ENCODE measurements around the gene EZH2.

Gene EZH2

GRCh38 chr7:148831782-148832181 lies 52.3 kb downstream of the EZH2 start:
- no peak overlapping the region for H3K4me3 ChIP-seq (replicated peaks; ENCODE audit: low read depth, low read length)
- peak; percentile 17 for DNase-seq (ENCODE audit: low read depth)
- TF ChIP-seq, protein P1, sequence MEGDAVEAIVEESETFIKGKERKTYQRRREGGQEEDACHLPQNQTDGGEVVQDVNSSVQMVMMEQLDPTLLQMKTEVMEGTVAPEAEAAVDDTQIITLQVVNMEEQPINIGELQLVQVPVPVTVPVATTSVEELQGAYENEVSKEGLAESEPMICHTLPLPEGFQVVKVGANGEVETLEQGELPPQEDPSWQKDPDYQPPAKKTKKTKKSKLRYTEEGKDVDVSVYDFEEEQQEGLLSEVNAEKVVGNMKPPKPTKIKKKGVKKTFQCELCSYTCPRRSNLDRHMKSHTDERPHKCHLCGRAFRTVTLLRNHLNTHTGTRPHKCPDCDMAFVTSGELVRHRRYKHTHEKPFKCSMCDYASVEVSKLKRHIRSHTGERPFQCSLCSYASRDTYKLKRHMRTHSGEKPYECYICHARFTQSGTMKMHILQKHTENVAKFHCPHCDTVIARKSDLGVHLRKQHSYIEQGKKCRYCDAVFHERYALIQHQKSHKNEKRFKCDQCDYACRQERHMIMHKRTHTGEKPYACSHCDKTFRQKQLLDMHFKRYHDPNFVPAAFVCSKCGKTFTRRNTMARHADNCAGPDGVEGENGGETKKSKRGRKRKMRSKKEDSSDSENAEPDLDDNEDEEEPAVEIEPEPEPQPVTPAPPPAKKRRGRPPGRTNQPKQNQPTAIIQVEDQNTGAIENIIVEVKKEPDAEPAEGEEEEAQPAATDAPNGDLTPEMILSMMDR (IDR thresholded peaks at IDR 0.05; ENCODE audit: low read length, missing control alignments) = no peak

DNA sequence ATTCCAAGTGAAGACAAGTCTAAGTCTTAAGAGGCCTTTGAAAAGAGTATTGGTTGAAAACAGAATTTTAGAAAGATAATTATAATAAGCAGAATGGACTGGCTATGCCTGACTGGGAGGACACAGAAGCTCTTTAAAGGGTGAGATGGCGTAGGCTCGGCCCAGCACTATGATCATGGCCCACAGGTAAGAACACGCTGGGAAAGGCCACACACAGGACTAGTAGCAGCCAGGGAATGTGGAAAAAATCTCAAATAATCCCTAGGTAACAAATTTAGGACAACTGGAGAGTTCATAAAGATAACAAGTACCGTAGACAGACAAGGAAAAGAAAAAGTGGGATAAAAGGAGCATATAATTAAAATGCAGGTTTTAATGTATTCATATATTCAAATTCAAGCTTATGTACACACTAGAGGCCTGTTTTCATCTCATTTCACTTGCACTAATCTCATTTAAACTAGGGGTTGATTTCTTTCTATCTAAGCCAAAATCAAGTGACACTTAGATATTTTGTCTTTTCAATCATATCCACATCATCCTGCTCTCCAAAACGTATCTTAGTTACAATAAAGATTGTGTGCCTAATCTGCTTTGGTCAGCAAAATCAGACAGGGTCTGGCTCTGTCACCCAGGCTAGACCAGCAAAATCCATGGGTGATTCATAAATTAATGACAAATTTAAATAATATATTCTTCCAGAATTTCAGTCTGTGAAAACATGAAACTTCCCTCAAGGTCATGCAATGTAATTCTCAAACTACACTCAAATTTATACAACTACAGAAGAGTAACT lies 53.0 kb downstream of the EZH2 start:
- H3K4me3 ChIP-seq (replicated peaks; ENCODE audit: low read depth, low read length) = no peak overlapping the region
- TF ChIP-seq, protein P1 (IDR thresholded peaks at IDR 0.05; ENCODE audit: low read length, missing control alignments) = no peak
- no peak for DNase-seq (ENCODE audit: low read depth)

- TF ChIP-seq, protein P1 (IDR thresholded peaks at IDR 0.05; ENCODE audit: low read length, missing control alignments) = no peak
- no peak for DNase-seq (ENCODE audit: low read depth)
- no peak overlapping the region for H3K4me3 ChIP-seq (replicated peaks; ENCODE audit: low read depth, low read length)
Measured at GRCh38 chr7:148828965-148829364, 55.1 kb downstream of the EZH2 start.

- TF ChIP-seq, protein P1 (IDR thresholded peaks at IDR 0.05; ENCODE audit: low read length, missing control alignments) = no peak
- no peak for DNase-seq (ENCODE audit: low read depth)
- no peak overlapping the region for H3K4me3 ChIP-seq (replicated peaks; ENCODE audit: low read depth, low read length)
Measured at GRCh38 chr7:148825338-148825737, 58.8 kb downstream of the EZH2 start.

DNA sequence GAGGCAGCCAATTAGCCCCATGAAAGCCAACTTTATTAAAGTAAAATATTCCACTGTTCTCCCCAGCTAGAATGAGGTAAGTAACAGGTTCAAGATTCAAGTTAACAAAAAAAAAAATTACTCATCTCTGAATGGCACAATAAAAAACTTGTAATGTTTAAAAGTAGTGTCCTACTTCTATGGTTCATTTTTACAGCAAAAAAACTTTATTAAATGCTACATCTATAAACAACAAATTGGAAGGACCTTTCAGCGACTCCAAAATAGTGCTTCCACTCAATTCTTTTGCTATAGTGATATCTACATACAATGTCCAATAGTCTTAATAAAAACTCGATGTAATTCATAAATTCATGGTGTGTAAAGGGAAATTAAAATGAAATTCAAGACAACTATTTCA lies 59.2 kb downstream of the EZH2 start:
- TF ChIP-seq, protein P1 (IDR thresholded peaks at IDR 0.05; ENCODE audit: low read length, missing control alignments) = no peak
- no peak overlapping the region for H3K4me3 ChIP-seq (replicated peaks; ENCODE audit: low read depth, low read length)
- no peak for DNase-seq (ENCODE audit: low read depth)

- DNase-seq (ENCODE audit: low read depth) = no peak
- TF ChIP-seq, protein P1 (IDR thresholded peaks at IDR 0.05; ENCODE audit: low read length, missing control alignments) = no peak
- no peak overlapping the region for H3K4me3 ChIP-seq (replicated peaks; ENCODE audit: low read depth, low read length)
Measured at GRCh38 chr7:148821422-148821821, 62.7 kb downstream of the EZH2 start.

Data from fibroblast of pulmonary artery (primary cell).